Measurements from ENCODE around the gene SRXN1. TPM values are rescaled to one million over a fixed set of nuclear protein-coding genes. Genes with fewer than 3 reads are reported as not detected.

SRXN1 gene
- polyA plus RNA-seq, 3 donors, result 12.0 to 14.0 (median 12.8) TPM

- no peak for DNase-seq (ENCODE audit: extremely low read depth in 1 of 11, low read depth in 9 of 11, low spot score in 4 of 11)
These were observed 29.1 kb upstream of the SRXN1 start for GRCh38 chr20:682123-682522.

- no peak for DNase-seq (ENCODE audit: extremely low read depth in 1 of 11, low read depth in 9 of 11, low spot score in 4 of 11)
These were observed 27.7 kb upstream of the SRXN1 start for GRCh38 chr20:680638-681187.

- no peak for DNase-seq (ENCODE audit: extremely low read depth in 1 of 11, low read depth in 9 of 11, low spot score in 4 of 11)
These were observed 25.0 kb upstream of the SRXN1 start for GRCh38 chr20:677957-678356.

DNA sequence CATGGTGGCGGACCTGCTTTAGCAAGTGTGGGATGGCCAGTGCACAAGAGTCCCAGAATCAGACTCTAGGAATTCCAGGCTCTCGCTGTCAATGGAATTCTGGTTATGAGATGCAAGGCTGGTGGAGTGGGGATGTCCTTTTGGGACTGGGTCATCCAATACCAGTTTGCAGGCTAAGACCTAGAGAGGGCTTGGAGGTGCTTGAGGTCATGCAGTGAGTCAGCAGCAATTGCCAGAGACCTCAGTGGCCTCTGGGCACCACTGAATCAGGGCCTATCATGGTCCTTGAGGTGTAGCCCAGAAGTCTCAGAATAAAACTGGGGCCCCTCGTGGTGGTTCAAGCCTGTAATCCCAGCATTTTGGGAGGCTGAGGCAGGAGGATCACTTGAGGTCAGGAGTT is 24.0 kb upstream of the SRXN1 start:
- no peak for DNase-seq (ENCODE audit: extremely low read depth in 1 of 11, low read depth in 9 of 11, low spot score in 4 of 11)

DNA sequence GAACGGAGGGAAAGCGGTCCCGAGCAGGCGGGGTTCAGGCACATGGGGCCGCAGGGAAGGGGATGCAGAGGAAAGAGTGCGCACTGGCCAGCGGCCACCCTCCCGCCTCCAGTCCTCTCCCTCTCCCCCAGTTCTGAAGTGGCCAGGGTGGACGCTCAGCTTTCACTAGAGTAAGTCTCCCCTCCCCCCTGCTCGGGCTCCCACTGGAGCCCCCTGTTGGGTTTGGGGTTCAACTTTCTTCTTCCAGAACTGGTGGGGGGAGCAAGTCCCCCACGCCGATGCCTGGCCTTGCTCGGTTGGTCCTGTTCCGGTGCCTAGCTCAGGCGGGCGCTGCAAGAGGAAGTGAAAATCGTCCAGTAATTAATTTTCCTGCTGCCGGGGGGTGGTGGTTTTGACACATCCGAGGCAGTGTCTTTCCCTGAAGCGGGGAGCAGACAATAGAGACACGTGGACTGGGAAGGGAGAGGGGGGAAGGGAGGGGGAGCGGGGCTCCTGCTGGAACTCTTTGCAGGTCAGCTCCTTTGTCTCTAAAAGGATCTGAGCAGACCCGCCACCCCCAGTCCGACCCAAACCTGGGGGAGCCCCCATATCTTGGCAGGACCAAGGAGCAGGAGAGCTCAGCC is 23.4 kb upstream of the SRXN1 start:
- no peak for DNase-seq (ENCODE audit: extremely low read depth in 1 of 11, low read depth in 9 of 11, low spot score in 4 of 11)

- peak; percentile 53 to 87 (median 76) for DNase-seq (ENCODE audit: extremely low read depth in 1 of 11, low read depth in 9 of 11, low spot score in 4 of 11)
These were observed 22.7 kb upstream of the SRXN1 start, which contains the start of gene SCRT2 for GRCh38 chr20:675453-676314. Gene SCRT2 (minus strand): TSS chr20:675802. CDS start chr20:675601, 201 bp downstream.

DNA sequence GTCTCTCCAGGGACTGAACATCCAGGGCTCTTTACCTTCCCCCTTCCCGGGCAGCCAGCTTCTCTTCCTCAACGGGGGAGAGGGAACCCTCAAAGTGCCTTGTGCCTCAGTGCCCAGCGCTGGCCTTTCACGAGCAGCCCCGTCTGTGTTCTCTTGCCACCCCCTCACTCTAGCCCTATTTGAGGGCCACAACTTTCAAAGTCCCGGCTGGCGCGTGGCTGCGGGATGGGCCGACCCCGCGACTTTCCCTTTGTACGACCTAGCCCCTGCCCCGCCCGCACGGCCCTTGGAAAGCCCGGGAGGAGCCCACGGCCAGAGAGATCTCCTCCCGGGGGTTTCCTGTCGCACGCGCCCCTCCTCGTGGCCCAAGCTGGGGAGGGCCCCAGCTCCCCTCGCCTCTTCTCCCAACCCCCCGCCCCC is 22.0 kb upstream of the SRXN1 start:
- no peak for DNase-seq (ENCODE audit: extremely low read depth in 1 of 11, low read depth in 9 of 11, low spot score in 4 of 11)

DNA sequence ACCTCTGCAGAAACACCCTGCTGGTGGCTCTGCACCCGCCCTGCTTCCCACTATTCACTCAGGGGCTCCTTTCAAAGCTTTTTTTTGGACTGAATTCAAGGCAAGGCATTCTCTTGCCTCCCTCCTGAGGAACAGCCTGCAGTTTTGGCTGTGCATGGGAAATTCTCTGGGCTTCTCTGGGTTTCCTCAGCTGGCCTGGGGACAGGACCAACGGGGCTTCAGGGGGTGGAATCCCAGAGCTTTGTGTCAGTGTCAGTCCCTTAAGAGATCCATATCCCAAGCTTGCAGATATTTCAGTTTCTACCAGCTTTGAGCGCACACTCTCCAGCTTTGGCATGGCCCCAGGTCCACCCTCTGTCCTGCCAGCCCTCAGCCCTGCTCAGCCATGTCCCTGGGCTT is 20.6 kb upstream of the SRXN1 start:
- no peak for DNase-seq (ENCODE audit: extremely low read depth in 1 of 11, low read depth in 9 of 11, low spot score in 4 of 11)

DNA sequence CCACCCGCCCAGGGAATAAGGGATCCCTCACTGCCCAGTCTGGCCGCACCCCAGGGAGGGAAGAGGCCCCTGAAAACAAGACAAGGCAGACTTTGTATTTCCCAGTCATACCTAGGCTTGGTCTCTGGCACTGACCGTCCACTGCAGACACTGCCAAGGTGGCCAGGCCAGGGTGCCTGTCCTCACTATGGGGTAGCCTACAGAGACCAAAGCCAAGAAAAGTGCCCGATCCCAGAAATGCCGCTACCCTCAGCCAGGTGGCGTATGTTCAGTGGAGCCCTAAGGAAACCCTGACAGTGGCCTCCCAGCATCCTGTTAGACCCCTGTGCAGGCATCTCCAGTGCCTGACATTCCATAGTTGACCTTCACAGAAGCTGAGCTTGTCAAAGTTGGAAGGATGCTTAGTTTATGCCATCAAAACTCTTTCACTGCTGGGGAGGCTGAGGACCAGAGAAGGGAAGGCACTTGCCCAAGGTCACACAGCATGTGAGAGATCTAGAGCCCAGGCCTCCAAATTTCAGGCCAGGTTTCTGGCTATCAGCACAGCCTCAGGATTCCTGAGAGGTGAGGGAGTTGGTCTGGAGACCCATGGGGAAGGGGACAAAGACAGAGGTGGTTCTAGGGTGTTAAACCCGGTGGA is 20.1 kb upstream of the SRXN1 start:
- no peak for DNase-seq (ENCODE audit: extremely low read depth in 1 of 11, low read depth in 9 of 11, low spot score in 4 of 11)

DNA sequence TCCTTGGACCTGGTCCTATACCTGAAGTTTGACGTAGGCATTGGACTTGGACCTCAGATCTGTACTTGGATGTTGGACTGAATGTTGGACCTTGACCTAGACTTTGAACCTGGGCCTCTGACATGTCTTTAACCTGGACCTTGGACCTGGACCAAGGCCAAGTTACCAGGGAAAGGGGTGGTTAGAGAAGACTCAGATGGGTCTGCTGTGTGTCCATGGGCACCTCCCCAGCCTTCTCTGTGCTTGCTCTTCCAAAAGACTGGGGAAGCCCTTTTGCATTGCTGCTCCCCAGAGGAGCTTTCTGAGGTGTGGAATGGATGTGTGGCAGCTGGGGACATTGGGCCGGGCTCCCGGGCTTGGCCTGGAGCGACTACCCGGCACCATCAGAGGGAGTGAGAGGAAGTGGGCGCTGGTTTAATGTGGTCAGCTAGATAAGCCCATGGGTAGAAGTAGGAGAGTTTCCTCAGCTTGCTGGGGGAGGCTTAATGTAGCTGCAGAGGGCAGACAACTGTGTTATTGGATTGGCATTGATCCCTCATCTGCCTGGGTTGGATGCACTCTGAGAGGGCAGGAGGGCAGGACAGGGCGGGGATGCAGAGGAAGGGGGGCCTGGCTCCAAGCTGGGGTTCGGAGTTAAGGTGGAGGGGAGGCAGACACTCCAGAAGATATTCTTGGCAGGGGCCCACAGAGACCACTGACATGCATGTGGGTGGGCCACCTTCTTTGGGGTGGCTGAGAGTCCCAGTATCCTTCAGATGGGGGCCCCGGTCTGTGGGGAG is 18.4 kb upstream of the SRXN1 start:
- no peak for DNase-seq (ENCODE audit: extremely low read depth in 1 of 11, low read depth in 9 of 11, low spot score in 4 of 11)

GRCh38 chr20:669573-669972 is 16.6 kb upstream of the SRXN1 start:
- DNase-seq (ENCODE audit: extremely low read depth in 1 of 11, low read depth in 9 of 11, low spot score in 4 of 11), result no peak

GRCh38 chr20:668638-669037 is 15.6 kb upstream of the SRXN1 start:
- no peak for DNase-seq (ENCODE audit: extremely low read depth in 1 of 11, low read depth in 9 of 11, low spot score in 4 of 11)

DNA sequence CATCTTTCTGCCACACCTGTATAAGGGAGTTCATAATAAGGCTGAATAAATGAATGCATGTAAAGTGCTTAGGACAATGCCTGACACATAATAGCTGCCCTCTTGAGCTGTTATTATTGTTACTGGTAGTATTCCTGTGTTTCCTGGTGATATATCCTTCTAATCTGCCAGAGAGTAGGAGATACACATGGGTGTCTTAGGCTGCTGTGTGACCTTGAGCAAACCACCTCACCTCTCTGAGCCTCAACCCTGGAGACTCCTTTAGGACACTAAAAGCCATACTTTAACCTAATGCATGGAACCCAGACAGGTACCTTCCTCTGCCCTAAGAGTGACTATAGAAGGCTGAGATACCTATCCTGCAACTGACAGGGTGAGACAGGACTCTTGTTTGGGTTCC is 15.1 kb upstream of the SRXN1 start:
- no peak for DNase-seq (ENCODE audit: extremely low read depth in 1 of 11, low read depth in 9 of 11, low spot score in 4 of 11)

- no peak for DNase-seq (ENCODE audit: extremely low read depth in 1 of 11, low read depth in 9 of 11, low spot score in 4 of 11)
These were observed 14.5 kb upstream of the SRXN1 start for GRCh38 chr20:667351-668034.

DNA sequence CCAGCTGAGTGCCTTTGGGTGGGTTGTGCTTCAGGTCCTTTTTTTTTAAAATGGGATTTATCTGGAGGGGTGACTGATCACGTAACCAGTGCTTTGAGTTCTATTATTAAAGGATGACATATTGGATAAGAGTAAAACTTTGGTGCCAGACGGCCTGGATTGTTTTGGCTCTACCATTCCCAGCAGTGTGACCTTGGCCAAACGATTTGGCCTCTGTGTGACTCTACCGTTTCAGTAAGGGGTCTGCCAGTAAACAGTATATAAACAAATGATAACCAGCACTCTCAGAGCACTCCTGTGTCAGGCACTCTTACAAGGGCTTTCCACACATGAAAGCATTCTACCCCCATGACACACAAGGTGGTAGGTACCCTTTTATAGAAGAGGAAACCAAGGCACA is 13.9 kb upstream of the SRXN1 start:
- no peak for DNase-seq (ENCODE audit: extremely low read depth in 1 of 11, low read depth in 9 of 11, low spot score in 4 of 11)

DNA sequence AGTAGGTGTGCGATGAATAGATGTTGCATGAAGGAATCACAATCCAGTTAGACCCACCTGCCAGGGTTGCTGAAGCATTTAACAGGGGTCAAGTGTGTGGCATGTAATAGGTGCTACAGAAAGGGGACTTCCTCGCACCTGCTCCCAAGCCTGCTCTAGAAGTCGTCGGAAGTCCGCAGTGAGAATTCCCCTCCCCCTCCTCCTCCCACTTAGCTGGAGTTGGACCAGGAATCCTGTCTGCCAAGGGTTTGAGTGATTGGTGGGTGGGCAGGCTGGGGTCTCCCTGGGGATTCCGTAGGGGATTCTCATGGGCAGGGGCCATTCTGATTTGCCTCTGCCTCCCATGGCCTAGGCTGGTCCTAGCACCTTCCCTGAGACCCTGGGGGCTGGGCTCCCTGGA is 12.3 kb upstream of the SRXN1 start:
- DNase-seq (ENCODE audit: extremely low read depth in 1 of 11, low read depth in 9 of 11, low spot score in 4 of 11), result no peak

DNA sequence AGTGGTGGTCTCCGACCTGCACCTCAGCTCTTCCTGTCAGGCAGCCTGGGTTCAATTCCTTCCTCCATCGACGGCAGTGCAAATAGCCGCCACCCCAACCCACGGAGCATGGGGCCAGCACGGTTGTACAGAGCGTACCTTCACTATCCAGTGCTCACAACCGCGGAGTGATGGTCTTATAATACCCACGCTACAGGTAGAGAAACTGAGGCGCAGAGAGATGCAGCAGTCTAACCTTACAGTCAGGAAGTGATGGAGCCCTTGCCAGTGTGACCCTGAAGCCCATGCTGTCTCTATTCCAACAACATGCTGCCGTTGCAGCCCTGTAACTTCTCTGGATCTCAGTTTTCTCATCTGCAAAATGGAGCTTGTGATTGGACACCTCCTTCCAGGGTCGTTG is 11.6 kb upstream of the SRXN1 start:
- DNase-seq (ENCODE audit: extremely low read depth in 1 of 11, low read depth in 9 of 11, low spot score in 4 of 11), result no peak

- DNase-seq (ENCODE audit: extremely low read depth in 1 of 11, low read depth in 9 of 11, low spot score in 4 of 11), result no peak
These were observed 11.2 kb upstream of the SRXN1 start for GRCh38 chr20:664151-664550.

Measured in renal cortex interstitium (tissue), 11 donors.